ENCODE data around the gene SOSTDC1.

DNA sequence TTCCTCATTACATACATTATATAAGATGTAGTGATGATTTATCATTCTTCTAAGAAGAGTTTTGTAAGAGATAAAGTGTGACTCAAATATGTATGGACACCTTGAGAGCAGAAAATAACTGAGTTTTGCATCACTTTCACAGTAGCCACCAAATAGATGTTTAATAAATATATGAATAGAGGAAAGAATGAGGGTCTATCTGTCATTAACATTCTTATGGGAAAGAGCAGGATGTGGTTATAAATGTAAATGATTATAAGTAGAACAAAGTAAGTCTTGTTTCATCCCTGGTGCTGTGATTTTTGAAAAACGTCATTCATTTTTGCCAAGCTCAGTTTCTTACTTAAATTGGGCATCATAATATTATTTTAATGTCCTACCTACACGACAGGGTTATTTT, 29.2 kb downstream of the SOSTDC1 start:
- TF ChIP-seq, protein P1, sequence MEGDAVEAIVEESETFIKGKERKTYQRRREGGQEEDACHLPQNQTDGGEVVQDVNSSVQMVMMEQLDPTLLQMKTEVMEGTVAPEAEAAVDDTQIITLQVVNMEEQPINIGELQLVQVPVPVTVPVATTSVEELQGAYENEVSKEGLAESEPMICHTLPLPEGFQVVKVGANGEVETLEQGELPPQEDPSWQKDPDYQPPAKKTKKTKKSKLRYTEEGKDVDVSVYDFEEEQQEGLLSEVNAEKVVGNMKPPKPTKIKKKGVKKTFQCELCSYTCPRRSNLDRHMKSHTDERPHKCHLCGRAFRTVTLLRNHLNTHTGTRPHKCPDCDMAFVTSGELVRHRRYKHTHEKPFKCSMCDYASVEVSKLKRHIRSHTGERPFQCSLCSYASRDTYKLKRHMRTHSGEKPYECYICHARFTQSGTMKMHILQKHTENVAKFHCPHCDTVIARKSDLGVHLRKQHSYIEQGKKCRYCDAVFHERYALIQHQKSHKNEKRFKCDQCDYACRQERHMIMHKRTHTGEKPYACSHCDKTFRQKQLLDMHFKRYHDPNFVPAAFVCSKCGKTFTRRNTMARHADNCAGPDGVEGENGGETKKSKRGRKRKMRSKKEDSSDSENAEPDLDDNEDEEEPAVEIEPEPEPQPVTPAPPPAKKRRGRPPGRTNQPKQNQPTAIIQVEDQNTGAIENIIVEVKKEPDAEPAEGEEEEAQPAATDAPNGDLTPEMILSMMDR (conservative IDR thresholded peaks at IDR 0.05; ENCODE audit: low read length) = no peak
- TF ChIP-seq EZH2phosphoT487 (IDR thresholded peaks at IDR 0.05; ENCODE audit: borderline replicate concordance) = no peak

Measured in Loucy (cell line).